GM10266 (cell line): Measurements from ENCODE around the gene PLEKHM2.

Experiments used
- DNase-seq: peaks from one replicate; pipeline ENCODE4 v3.0.0; 2012; ENCODE audit errors: extremely low spot score
- TF ChIP-seq, protein P1 (sequence below): IDR thresholded peaks from 2 replicates; pipeline ENCODE4 v1.5.1; 2012; ENCODE audit warnings: mild to moderate bottlenecking, low read depth; ENCODE audit not compliant: control insufficient read depth, insufficient read depth; ENCODE audit errors: missing control alignments

Gene PLEKHM2

DNA sequence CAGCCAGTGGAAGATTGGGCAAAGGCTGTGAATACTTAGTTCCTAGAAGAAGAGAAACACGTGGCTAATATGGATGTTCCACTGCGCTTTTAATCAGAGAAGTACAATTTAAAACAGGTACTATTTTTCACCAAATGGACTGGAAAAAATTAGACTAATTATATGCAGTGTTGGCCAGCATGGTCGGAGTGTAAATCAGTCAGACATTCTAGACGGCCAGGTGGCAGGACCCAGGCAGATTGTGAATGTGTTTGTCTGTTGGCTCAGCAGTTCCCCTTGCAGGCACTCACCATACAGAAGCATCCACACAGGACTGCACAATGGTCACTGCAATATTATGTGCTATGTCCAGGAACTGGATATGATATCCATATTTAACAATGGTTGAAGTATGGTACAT, 28.0 kb downstream of the PLEKHM2 start:
- TF ChIP-seq, protein P1, sequence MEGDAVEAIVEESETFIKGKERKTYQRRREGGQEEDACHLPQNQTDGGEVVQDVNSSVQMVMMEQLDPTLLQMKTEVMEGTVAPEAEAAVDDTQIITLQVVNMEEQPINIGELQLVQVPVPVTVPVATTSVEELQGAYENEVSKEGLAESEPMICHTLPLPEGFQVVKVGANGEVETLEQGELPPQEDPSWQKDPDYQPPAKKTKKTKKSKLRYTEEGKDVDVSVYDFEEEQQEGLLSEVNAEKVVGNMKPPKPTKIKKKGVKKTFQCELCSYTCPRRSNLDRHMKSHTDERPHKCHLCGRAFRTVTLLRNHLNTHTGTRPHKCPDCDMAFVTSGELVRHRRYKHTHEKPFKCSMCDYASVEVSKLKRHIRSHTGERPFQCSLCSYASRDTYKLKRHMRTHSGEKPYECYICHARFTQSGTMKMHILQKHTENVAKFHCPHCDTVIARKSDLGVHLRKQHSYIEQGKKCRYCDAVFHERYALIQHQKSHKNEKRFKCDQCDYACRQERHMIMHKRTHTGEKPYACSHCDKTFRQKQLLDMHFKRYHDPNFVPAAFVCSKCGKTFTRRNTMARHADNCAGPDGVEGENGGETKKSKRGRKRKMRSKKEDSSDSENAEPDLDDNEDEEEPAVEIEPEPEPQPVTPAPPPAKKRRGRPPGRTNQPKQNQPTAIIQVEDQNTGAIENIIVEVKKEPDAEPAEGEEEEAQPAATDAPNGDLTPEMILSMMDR, result no peak
- DNase-seq, result no peak

DNA sequence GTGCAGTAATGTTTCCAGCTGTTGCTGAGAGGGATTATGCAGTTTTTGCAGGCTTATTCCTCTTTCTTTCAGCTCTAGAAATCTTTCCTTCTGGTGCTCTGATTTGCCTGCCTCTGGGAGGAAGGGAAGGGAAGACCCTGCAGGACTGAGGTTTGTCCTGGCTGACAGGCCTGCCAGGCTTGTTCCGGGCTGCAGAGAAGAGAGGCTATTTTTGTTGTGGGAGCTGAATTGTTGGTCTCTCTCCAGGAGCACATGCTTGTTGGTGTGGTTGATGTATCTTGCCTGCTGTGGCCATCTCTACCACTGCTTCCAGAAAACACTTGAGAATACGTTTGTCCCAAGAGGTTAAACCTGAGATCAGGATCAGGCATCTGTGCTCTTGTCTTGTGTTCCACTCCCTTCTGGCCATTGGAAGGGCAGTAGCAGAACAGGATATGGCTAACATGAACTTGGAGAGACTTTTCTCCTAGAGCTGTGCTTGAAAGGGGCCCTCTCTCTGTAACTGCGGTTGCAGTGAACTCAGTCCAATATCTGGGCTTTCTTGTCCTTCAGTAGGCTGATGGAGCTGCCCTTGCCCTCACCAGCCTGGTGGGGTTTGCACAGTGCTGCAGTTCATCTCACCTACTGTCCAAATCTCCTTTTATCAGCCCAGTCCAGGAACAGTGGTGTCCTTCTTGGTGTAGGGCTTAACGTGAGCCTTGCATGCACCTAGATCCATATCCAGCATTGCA, 30.5 kb downstream of the PLEKHM2 start:
- DNase-seq, result no peak
- TF ChIP-seq, protein P1, result no peak

DNA sequence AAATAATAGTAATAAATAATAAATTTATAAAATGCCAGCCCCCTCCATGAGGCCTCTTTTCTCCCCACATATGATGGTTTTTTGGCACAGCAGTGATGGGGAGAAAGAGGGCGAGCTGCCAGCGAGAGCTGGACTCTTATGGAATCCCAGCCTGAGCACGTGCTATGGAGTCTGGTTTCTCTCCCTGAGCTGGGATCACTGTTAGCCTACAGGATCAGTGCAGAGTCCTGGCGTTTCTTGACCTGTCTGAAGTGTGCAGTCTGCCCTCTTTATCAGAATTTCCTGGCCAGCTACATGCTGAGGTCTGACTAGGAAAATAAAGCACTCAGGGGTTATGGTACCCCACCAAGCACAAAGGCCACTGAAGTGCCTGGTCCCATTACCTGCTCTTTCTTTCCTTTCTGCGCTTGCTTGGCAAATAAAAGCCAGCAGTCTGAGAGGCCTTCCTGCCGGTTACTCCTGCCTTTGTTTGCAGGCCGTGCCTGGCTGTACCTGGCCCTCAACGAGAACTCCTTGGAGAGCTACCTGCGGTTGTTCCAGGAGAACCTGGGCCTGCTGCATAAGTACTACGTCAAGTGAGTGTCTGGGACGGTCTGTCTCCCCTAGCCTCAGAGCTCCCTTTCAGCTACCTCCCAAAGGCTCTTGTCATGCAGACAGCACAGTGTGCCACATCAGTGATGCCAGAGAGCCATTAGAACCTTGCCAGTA, 33.5 kb downstream of the PLEKHM2 start:
- DNase-seq, result no peak
- TF ChIP-seq, protein P1, result no peak

DNA sequence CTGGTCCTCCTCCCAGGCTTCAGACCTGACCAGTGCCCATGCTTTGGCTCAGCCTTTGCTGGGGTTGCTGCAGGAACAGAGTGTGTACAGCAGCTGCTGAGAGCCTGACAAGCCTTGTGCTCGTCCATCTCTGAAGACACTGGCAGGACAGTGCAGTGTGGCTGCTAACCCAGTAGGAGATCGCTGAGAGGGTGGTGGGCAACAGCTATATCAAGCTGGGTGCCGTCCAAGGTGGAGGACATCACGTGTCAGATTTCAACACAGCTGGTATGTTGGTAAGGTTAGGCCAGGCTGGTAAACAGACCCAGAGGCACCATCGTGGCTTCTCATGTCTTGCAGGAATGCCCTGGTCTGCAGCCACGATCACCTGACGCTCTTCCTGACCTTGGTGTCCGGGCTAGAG, 34.1 kb downstream of the PLEKHM2 start:
- TF ChIP-seq, protein P1, result no peak
- no peak for DNase-seq

DNA sequence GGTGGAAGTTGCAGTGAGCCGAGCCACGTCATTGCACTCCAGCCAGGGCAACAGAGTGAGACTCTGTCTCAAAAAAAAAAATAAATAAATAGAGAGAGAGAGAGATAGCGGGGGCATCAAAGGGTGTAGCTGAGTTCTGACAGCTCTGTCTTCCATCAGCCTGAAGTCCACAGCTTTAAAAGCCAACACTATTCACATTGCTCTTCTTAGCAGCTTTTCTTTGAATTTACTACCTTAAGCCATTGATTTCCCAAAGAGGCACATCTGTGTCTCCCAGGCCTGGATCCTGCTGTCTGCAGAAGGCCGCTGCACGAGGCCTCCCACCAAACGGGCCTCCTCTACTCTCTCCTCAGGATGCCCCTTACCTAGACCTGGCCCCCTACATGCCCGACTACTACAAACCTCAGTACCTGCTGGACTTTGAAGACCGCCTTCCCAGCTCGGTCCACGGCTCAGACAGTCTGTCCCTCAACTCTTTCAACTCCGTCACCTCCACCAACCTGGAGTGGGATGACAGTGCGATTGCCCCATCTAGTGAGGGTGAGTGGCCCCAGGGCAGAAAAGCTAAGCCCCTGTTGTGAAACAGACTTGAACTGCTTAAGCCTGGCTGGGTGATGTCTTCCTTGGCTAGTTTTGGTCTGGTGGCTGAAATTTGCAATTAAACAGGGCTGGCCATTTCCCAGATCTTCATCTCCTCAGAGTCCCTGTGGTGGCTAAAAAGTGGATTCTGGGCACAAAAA, 35.4 kb downstream of the PLEKHM2 start:
- TF ChIP-seq, protein P1, result no peak
- no peak for DNase-seq

DNA sequence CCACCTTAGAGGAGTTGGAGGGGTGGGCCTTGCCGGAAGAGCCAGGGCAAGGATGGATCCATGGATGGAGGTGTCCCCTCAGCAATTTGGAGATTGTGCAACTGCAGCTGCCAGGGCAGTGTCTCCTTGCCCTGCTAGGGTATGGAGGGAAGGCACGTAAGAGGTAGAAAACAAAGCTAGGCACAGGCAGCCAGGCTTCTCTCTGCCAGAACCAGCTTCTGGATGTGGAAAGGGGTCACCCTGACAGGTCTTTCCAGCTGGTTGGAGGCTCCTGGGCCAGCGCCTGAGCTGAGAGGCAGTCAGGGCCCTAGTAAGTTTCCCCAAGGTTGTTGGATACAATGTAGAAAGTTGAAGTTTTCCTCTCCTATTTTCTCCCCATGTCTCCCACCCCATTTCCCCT, 36.7 kb downstream of the PLEKHM2 start:
- TF ChIP-seq, protein P1, result no peak
- DNase-seq, result no peak

DNA sequence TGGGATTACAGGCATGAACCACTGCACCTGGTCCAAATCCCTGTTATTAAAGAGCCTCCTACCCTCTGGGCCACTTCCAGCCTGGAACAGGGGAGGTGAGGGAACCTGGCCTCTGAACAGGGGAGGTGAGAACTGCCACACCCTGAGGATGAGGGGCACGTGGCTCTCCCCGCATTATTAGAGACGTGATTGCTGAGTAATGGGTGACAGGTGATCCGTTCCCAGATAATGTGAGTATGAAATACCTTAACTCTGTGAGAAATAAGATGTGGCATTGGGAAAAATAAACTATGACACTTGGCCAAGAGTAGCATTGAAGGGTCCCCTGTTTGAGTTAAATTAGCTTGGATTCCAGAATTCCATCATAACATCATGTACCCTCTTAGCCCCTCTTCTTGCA, 38.3 kb downstream of the PLEKHM2 start:
- DNase-seq, result no peak
- TF ChIP-seq, protein P1, result no peak
